HG03175 (cell line): ENCODE results near the gene HPSE.
"Not testable (repeated sequence)": the region's sequence is repeated elsewhere in the genome, so short reads cannot be mapped to it uniquely, and the experiment has no call there.

ENCODE experiments used
- ATAC-seq: cut with Tn5 transposase; IDR thresholded peaks from one replicate; pipeline ENCODE4 v1.9.1; 2021; ENCODE audit warnings: mild to moderate bottlenecking, moderate library complexity; ENCODE audit not compliant: unreplicated experiment

The HPSE gene

DNA sequence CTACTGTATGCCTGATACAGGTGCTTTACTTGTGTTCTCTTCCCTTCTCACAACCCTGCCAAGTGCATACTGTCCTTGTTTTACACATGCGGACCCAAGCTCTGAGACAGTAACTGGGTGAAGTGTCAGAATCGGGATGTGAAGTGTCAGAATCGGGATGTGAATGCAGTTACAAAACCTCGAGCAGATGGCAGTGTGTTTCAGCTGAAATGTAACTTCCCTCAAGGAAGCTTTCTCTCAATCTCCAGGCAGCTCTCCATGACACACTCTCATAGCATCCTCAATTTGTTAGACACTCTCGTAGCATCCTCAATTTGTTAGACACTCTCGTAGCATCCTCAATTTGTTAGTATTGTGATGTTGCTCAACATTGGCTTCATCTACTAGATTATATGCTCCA lies 1.1 kb upstream of the HPSE start:
- ATAC-seq: no peak

DNA sequence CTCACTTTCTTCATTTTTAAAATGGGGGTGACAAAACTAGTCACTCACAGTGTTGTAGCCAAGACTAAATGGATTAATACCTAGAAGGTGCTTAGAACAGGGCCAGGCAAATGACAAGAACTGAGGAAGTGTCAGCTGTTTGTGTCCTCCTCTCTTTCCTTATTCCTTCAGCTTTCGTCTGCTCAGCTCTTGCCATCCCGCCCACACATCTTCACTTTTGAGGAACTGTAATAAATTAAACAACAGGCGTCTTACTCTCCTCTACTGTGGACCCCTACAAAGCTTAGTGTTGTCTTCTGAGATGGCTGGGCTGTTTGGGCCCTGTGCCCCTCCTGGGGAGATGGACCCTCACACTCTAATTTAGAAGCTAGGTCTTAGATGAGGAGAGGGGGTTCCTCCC lies 2.7 kb downstream of the HPSE start:
- no peak for ATAC-seq

GRCh38 chr4:83329521-83330110 lies 5.0 kb downstream of the HPSE start:
- ATAC-seq: no peak

- ATAC-seq: no peak
These were observed 6.0 kb downstream of the HPSE start for GRCh38 chr4:83328521-83329187.

GRCh38 chr4:83326546-83326945 lies 8.1 kb downstream of the HPSE start:
- no peak for ATAC-seq

DNA sequence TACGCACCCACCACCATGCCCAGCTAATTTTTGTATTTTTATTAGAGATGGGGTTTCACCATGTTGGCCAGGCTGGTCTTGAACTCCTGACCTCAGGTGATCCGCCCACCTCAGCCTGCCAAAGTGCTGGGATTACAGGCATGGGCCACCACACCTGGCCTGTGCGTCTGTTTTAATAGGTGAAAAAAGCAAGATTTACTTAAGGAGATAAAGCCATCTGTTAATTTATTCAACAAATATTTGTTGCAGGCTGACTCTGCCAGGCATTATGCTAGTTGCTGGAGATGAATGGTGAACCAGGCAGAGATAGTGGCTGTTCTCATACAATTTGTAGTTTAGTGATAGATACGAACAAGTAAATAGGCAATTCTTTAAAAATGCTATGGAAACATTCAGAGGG lies 9.3 kb downstream of the HPSE start:
- not testable (repeated sequence) for ATAC-seq

GRCh38 chr4:83323136-83323535 lies 11.5 kb downstream of the HPSE start:
- no peak for ATAC-seq

GRCh38 chr4:83320548-83320947 lies 14.1 kb downstream of the HPSE start:
- no peak for ATAC-seq

DNA sequence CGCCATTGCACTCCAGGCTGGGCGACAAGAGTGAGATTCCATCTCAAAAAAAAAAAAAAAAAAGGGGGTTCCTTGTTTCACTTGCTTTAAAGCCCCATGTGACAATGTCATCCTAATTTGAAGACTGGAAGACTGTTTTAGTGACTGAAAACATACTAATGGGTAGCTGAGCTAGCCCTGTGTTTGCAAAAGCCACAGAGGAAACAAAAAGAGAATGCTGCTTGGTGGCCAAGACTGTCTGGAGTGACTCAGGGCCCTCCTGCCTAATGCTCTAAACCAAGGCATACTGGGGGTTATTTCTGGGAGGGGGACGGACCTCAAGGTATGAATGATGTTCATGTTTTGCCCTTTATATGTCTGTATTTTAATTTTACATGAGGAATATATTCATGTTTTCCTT lies 16.0 kb downstream of the HPSE start:
- ATAC-seq: no peak

GRCh38 chr4:83317671-83318070 lies 17.0 kb downstream of the HPSE start:
- no peak for ATAC-seq

- no peak for ATAC-seq
These were observed 18.0 kb downstream of the HPSE start for GRCh38 chr4:83316459-83317165.

DNA sequence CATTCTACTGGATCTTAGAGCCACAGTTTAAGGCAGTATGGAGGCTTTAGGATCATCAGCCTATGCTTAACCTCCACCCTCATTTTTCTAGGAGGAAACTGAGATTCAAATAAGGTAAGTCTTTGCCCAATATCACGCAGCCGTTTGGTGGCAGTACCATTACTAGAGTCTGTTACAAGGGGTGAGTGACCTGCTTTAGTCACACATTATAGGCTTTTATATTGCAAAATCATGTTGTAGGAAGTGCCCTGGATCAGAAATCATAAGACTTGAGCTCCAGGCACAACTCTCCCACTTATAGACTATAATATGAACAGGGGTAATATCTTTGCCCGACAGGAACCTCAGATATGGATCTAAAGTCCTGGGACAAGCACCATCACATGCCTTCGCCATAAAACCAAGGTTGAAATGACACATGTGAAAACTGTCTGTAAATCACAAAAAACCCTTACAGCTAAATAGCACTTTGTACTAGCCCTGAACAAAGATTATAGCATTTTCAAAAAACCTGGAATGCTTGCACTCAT lies 19.2 kb downstream of the HPSE start:
- ATAC-seq: no peak

DNA sequence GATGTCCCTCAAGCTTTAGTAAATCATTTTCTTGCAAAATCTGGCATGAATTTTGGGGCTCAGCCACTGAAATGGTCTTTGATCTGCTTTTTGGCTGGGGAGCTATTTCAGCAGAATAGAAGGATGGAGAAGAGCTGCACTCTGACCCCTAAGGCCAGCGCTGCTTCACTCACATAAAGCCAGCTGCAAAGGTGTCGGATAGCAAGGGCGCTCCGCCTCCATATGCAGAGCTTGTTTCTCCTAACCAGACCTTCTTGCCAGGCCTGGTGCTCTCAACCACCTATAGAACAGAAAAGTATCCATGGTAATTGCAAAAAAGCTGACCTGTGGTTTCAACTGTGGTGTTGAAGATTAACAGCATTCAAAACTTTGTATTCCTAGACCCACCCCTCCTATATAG lies 26.0 kb downstream of the HPSE start:
- no peak for ATAC-seq

GRCh38 chr4:83307920-83308319 lies 26.7 kb downstream of the HPSE start:
- ATAC-seq: no peak

DNA sequence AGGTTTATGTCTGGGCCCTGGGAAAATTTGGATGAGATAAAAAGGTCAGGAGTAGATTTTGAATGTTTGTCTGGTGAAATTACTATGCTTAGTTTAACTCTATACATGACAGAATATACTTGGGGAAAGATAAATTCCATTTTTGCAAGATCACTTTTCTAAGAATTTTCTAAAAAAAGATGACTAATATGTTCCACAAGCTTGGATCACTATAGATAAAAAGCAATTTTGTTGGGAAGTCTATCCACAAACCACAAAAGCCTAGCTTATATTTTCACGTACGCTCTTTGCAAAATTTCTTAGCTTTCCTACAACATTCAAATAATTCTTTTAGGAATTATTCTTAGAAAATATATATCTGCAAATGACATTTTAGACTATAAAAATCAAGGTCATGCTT lies 29.5 kb downstream of the HPSE start:
- no peak for ATAC-seq

- no peak for ATAC-seq
These were observed 36.9 kb downstream of the HPSE start for GRCh38 chr4:83297548-83298260.

- ATAC-seq: no peak
These were observed 41.2 kb downstream of the HPSE start for GRCh38 chr4:83293305-83294046.

DNA sequence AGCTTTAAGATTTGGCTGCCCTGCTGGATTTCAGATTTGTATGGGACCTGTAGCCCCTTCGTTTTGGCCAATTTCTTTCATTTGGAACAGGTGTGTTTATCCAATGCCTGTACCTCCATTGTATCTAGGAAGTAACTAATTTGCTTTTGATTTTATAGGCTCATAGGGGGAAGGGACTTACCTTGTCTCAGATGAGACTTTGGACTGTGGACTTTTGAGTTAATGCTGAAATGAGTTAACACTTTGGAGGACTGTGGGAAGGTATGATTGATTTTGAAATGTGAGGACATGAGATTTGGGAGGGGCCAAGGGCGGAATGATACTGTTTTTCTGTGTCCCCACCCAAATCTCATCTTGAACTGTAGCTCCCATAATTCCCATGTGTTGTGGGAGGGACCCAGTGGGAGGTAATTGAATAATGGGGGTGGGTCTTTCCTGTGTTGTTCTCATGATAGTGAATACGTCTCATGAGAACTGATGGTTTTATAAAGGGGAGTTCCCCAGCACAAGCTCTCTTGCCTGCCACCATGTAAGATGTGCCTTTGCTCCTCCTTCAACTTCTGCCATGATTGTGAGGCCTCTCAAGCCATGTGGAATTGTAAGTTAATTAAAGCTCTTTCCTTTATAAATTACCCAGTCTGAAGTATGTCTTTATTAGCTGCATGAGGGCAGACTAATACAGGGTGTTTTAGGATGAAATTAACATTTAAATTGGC lies 44.4 kb downstream of the HPSE start:
- ATAC-seq: not testable (repeated sequence)

DNA sequence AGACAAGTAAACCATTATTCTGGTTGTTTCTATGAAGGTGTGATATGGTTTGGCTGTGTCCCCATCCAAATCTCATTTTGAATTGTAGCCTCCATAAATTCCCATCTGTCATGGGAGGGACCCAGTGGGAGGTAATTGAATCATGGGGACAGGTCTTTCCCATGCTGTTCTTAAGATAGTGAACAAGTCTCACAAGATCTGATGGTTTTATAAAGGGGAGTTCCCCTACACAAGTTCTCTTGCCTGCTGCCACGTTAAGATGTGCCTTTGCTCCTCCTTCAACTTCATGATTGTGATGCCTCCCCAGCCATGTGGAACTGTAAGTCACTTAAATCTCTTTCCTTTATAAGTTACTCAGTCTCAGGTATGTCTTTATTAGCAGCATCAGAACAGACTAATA lies 46.3 kb downstream of the HPSE start:
- ATAC-seq: not testable (repeated sequence)

- peak; percentile 1 for ATAC-seq
These were observed 49.6 kb downstream of the HPSE start for GRCh38 chr4:83285055-83285407.
